ENCODE measurements around the gene YTHDC2. TPM values are rescaled to one million over a fixed set of nuclear protein-coding genes. Genes with fewer than 3 reads are reported as not detected.

Gene YTHDC2
- total and polyA plus RNA-seq, 2 of the 13 experiments (the other 11 are each of a cell fraction or from before 2014, with no cell fraction given), result 6.7 to 17.8 TPM

DNA sequence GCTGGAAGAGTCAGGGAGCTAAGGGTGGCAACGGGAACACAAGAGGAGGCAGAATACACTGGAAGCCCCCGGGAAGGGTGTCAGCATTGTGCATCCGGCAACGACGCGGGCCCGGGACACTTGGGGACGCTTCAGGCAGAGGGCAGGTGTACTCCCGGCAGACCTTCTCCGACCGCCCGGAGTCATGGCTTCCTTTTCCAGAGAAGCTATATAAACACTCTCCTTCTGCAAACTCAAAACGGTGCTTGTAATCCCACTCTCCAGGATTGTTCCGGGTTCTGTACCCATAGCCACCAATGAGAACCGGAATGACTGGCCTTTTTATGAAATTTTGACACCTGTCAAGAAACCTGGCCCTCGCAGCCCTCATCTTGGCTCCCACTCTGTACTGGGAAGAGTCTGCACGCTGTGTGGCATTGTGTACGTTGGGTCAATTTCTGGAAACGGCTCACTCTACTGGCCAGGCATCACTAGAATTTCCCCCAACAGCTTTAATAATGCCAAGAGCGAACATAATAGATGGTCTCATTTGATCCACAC is 24.8 kb upstream of the YTHDC2 start:
- peaks cover 18% of the 10 kb centered on the region for H3K9me3 ChIP-seq (ENCODE audit: low read length)
- WGBS (ENCODE audit: low lambda C conversion rate), result 15% methylated on average over 10 of the region's 20 CpGs
- H3K79me2 ChIP-seq (ENCODE audit: insufficient read depth, low read length), result no peaks in the 10 kb centered on the region
- no peak for FAIRE-seq
- H3K4me2 ChIP-seq (ENCODE audit: low read depth, low read length), result peak overlapping the region; percentile 80
- intact Hi-C loops (cut with micrococcal nuclease; ENCODE audit: unreplicated experiment), result loop anchor here (1.0 kb wide), 1 partner anchor 25 kb away; the partner anchor contains the start of gene YTHDC2
- H3K4me3 ChIP-seq (replicated peaks in 1 of 3; ENCODE audit: insufficient read depth in 1 of 3, low read depth in 2 of 3, low read length in 3 of 3), result peak overlapping the region; percentile 51 to 76 (median 76)
- BruUV-seq (replicated peaks), result no TSS peak
- ATAC-seq, result peak; percentile 74
- 0 out of 2 replicates have a peak overlapping the region, but pooled peaks have one; percentile 9 for H3K9ac ChIP-seq (ENCODE audit: insufficient read depth, low read depth, low read length)
- in situ Hi-C loops (cut with HindIII; ENCODE audit: extremely low pct_ligation_motif_present, low pct_unique_long_range_greater_than_20kb), result no loop called here
- no peak overlapping the region for H3K27ac ChIP-seq (ENCODE audit: extremely low read length, insufficient read depth, low read length)
- H3K36me3 ChIP-seq (replicated peaks in 1 of 2; ENCODE audit: control insufficient read depth in 1 of 2, insufficient read depth in 2 of 2, low read length in 2 of 2), result no peaks in the 10 kb centered on the region
- DNase-seq (ENCODE audit: low spot score), result no peak
- peaks cover 17% of the 10 kb centered on the region for H3K4me1 ChIP-seq (ENCODE audit: insufficient read depth, low read length)
- CTCF ChIA-PET (ENCODE audit: low intra/inter-chr PET ratio, low total read pairs), result no interaction called here
- H4K20me1 ChIP-seq (ENCODE audit: insufficient read depth, low read length), result no peaks in the 10 kb centered on the region
- H2AFZ ChIP-seq (ENCODE audit: low read length), result peak overlapping the region; percentile 71
- POLR2A ChIA-PET, result interaction anchor here (1.4 to 2.1 kb wide), 2 partner anchors 14 to 25 kb away, joined by 3 to 13 read pairs; partner anchors contain the start of gene YTHDC2
- H3K27me3 ChIP-seq (ENCODE audit: control insufficient read depth in 1 of 2, insufficient read depth in 2 of 2, low read length in 2 of 2), result peaks cover 1 to 34% of the 10 kb centered on the region in 2 experiments; a peak in 4 of 5 replicates
- TF ChIP-seq UBTF (CRISPR knock-in tag; IDR thresholded peaks at IDR 0.05) (0 out of 2 replicates have a peak, but pooled peaks have one; percentile 1), ZBTB39 (CRISPR knock-in tag; IDR thresholded peaks at IDR 0.05) (no peak), PITX1 (CRISPR knock-in tag; IDR thresholded peaks at IDR 0.05) (no peak; the same call in 1 of the 2 replicates), FLYWCH1 (CRISPR knock-in tag; IDR thresholded peaks at IDR 0.05) (no peak), EHMT2 (IDR thresholded peaks at IDR 0.05; ENCODE audit: borderline replicate concordance, low read depth, low read length) (no peak), ARID5B (CRISPR knock-in tag; IDR thresholded peaks at IDR 0.05) (0 out of 2 replicates have a peak, but pooled peaks have one; percentile 16)
- TF ChIP-seq, protein P1, sequence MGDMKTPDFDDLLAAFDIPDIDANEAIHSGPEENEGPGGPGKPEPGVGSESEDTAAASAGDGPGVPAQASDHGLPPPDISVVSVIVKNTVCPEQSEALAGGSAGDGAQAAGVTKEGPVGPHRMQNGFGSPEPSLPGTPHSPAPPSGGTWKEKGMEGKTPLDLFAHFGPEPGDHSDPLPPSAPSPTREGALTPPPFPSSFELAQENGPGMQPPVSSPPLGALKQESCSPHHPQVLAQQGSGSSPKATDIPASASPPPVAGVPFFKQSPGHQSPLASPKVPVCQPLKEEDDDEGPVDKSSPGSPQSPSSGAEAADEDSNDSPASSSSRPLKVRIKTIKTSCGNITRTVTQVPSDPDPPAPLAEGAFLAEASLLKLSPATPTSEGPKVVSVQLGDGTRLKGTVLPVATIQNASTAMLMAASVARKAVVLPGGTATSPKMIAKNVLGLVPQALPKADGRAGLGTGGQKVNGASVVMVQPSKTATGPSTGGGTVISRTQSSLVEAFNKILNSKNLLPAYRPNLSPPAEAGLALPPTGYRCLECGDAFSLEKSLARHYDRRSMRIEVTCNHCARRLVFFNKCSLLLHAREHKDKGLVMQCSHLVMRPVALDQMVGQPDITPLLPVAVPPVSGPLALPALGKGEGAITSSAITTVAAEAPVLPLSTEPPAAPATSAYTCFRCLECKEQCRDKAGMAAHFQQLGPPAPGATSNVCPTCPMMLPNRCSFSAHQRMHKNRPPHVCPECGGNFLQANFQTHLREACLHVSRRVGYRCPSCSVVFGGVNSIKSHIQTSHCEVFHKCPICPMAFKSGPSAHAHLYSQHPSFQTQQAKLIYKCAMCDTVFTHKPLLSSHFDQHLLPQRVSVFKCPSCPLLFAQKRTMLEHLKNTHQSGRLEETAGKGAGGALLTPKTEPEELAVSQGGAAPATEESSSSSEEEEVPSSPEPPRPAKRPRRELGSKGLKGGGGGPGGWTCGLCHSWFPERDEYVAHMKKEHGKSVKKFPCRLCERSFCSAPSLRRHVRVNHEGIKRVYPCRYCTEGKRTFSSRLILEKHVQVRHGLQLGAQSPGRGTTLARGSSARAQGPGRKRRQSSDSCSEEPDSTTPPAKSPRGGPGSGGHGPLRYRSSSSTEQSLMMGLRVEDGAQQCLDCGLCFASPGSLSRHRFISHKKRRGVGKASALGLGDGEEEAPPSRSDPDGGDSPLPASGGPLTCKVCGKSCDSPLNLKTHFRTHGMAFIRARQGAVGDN (CRISPR knock-in tag; IDR thresholded peaks at IDR 0.05), result peak; percentile 21; the same call in 1 of the 2 replicates
- TF ChIP-seq, protein P2, sequence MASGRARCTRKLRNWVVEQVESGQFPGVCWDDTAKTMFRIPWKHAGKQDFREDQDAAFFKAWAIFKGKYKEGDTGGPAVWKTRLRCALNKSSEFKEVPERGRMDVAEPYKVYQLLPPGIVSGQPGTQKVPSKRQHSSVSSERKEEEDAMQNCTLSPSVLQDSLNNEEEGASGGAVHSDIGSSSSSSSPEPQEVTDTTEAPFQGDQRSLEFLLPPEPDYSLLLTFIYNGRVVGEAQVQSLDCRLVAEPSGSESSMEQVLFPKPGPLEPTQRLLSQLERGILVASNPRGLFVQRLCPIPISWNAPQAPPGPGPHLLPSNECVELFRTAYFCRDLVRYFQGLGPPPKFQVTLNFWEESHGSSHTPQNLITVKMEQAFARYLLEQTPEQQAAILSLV (CRISPR knock-in tag; IDR thresholded peaks at IDR 0.05; ENCODE audit: borderline replicate concordance), result no peak

All from HepG2 (cell line).